GM18505 (cell line): ENCODE data around the gene ARHGAP26.

Source experiments
- ATAC-seq: cut with Tn5 transposase; IDR thresholded peaks from one replicate; pipeline ENCODE4 v1.9.1; 2021; ENCODE audit not compliant: unreplicated experiment
- POLR2A ChIP-seq: IDR thresholded peaks from 4 replicates; pipeline ENCODE4 v1.6.1; 2011; ENCODE audit warnings: borderline replicate concordance; ENCODE audit not compliant: insufficient read depth, insufficient read length; ENCODE audit errors: extremely low read depth

The ARHGAP26 gene

GRCh38 chr5:142869886-142870285 lies 99.7 kb downstream of the ARHGAP26 start:
- ATAC-seq: no peak
- no peak for TF ChIP-seq POLR2A

DNA sequence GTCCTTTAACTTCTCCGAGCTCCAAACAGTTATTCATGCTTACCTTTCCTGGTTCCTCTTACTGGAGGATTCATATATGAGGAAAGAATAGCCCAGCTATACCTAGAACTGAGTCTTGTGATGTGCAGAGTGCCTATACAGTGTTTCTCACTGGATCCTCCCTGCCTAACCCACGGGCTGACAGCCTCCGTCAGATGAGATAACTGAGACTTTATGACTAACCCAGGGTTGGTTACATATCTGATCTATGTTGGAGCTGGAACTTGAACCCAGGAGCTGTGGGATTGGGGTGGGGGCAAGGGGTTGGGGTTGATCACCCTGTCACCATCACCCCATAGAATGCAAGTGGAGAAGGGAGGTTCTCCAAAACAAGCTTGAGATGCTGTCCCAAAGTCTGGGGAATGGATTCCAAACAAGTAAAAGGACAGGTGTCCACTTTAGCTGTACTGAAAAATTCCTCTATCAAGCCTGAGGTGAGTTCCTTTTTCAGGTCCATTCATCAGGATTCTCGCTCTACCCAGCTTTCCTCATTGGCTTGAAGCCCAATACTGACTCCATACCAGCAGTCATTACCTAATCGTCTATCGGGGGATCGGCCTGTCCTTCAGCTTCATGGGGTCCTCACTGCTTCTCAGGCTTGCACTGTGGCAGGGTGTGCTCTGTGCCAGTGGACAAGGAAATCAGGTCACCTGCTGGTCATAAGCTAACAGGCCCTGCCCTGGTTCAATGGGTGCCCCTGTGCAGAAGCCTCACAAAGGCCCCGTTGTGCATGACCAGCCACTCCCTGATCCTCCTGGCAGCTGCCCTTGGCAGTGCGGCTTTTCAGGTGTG lies 100.6 kb downstream of the ARHGAP26 start:
- ATAC-seq: no peak
- no peak for TF ChIP-seq POLR2A

DNA sequence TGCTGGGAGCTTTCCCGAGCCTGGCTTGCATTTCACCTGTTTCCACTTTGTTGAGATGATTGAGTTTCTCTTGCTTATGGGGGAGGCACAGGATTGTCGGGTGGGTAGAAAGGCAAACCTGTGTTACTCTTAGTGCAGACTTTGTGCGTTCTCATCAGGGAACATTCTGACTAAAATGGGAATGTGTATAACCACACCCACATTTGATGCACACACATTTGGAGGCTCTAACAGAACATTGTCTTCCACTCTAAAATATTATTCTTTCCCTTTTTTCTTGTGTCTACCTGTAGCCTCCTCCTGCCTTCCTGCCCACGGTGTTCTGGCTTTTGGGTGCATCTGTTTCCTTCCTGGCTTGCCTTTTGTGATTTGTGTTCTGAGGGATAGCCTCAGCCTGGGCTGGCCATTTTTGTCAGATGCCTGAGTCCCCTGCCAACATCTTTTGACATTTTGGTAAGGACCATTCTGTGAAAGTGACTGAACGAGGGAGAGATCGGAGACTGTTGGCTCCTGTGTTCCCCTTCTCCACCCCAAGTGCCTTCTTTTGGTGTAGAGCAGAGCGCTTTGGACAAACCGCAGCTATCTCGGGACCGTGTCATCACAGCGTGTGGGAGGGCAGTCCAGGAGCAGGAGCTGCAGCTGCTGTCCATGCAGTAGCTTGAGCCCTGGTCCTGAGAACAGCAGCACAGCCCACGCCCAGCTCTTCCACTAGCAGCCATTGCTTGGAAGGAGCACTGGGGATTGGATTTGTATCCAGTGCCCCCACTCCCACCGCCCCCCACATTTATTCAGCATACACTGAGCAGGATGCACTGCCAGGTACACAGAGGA lies 101.4 kb downstream of the ARHGAP26 start:
- no peak for ATAC-seq
- no peak for TF ChIP-seq POLR2A

DNA sequence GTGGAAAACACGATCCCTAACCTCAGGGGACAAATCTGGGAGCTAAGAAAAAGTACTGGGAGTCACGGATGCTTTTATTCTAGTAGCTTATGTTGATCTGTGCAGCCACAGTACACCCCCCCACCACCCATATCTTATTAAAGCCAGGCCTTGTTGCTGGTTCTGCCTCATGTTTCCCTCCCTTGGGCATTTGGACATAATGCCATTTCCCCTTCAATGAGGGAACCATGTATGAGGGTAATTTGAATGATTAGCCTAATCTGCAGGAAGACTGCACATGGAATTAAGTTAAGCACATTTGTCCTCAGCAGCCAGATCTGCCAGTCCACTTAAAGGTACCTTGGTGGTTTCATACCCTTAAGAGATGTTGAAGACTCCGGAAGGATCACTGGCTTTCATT lies 102.0 kb downstream of the ARHGAP26 start:
- ATAC-seq: no peak

DNA sequence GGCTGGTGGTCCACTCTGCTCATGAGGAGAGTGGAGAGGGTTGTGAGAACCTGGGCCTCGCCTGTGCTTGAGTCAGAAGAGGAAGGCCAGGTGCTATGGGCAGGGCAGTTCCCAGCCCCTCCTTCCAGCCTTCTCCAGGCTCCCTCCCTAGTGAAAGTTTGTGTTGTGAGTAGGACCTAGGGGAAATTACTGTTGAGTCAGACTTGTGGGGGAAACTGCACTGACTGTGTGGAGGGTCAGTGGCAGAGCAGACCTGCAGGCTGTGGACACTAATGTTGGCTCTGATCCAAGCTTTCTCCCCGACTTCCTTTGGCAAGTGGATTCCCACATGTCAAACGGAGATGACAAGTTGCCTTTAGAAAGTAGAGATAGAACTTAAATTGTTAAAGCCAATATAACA lies 102.6 kb downstream of the ARHGAP26 start:
- no peak for ATAC-seq
- no peak for TF ChIP-seq POLR2A

More for the DNA sequence above, 102.0 kb downstream of the ARHGAP26 start:
- TF ChIP-seq POLR2A: no peak

DNA sequence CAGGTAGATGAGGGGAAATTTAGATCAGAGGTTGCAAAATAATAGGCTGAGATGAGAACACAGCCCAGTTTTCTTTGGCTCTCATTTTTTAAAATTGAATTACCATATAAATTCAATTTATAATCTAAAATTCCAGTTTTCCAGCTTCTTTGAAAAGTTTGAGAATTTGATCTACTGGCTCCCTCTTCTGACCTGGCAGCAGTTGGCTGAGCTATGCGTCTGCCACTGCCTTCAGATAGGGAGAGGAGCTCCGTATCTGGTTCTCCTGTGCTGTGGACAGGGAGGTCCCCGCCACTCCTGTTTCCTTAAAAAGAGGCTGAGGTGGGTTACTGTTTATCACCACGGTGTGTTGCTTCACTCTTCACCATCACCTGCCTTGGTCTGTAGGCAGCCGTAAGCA lies 103.7 kb downstream of the ARHGAP26 start:
- ATAC-seq: no peak
- no peak for TF ChIP-seq POLR2A

DNA sequence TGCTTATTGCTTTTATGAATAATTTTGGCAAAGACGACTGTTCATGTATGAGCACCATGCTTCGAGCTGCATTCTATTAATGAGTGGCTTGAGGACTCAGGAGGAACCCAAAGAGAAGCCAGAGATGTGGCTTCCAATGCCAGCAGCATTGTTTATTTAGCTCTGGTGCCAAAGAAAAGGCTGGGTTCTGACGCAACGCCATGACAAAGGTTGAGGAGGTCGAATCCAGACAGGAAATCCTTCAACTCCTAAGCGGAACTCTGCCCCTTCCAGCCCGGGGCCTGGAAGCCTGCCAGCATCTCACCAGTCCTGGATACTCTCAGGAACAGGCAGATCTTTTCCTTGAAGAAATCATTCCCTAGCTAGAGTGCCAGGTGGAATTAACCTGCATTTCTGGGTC lies 104.4 kb downstream of the ARHGAP26 start:
- no peak for TF ChIP-seq POLR2A
- ATAC-seq: no peak

- TF ChIP-seq POLR2A: no peak
- no peak for ATAC-seq
Observed at GRCh38 chr5:142875936-142876335, 105.8 kb downstream of the ARHGAP26 start.

DNA sequence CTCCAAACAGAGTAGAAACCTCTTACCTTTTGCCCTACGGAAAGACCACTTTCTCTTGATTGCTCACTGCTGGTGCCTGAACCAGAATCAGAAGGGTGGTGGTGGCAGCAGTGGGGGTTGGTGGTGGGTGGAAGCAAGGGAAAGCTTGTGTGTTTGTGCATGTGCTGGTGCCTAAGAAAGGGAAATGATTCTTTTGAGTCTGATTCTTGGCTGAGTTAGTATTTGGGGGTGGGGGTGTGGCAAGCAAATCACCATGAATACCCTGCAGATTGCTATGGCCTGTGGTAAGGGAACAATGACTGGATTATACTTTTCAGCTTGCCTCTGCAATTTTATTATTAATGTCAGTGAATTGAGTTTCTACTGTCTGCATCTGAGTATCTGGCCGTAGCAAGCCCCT lies 106.6 kb downstream of the ARHGAP26 start:
- ATAC-seq: no peak
- TF ChIP-seq POLR2A: no peak

GRCh38 chr5:142878111-142878510 lies 107.9 kb downstream of the ARHGAP26 start:
- ATAC-seq: no peak
- no peak for TF ChIP-seq POLR2A

GRCh38 chr5:142878638-142879037 lies 108.5 kb downstream of the ARHGAP26 start:
- ATAC-seq: no peak
- TF ChIP-seq POLR2A: no peak

GRCh38 chr5:142881076-142881783 lies 111.1 kb downstream of the ARHGAP26 start:
- peak; percentile 57 for ATAC-seq
- TF ChIP-seq POLR2A: no peak

GRCh38 chr5:142881784-142882126 lies 111.6 kb downstream of the ARHGAP26 start:
- no peak for TF ChIP-seq POLR2A
- no peak for ATAC-seq
